Measurements from ENCODE around the gene MROH7.

Gene MROH7

DNA sequence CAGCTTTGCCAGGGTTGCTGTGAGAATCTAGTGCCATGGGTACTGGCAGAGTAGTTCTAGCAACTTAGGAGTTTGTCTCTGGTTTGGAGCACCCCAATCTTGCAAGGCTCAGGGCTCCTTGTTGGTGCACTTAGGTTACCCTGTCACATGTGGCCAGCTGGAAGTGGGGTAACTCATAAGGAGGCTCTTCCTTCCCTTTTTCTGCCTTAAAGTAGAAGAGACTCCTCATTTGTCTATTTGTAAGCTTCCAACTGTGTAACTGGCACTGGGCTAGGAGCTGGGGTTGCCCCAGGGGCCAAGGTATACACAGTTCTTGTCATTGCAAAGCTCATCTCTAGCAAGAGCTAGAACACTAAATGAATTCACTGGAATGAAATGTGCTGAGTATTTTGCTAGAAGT is 10.6 kb downstream of the MROH7 start:
- TF ChIP-seq, protein P1, sequence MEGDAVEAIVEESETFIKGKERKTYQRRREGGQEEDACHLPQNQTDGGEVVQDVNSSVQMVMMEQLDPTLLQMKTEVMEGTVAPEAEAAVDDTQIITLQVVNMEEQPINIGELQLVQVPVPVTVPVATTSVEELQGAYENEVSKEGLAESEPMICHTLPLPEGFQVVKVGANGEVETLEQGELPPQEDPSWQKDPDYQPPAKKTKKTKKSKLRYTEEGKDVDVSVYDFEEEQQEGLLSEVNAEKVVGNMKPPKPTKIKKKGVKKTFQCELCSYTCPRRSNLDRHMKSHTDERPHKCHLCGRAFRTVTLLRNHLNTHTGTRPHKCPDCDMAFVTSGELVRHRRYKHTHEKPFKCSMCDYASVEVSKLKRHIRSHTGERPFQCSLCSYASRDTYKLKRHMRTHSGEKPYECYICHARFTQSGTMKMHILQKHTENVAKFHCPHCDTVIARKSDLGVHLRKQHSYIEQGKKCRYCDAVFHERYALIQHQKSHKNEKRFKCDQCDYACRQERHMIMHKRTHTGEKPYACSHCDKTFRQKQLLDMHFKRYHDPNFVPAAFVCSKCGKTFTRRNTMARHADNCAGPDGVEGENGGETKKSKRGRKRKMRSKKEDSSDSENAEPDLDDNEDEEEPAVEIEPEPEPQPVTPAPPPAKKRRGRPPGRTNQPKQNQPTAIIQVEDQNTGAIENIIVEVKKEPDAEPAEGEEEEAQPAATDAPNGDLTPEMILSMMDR (IDR thresholded peaks at IDR 0.05) = no peak

DNA sequence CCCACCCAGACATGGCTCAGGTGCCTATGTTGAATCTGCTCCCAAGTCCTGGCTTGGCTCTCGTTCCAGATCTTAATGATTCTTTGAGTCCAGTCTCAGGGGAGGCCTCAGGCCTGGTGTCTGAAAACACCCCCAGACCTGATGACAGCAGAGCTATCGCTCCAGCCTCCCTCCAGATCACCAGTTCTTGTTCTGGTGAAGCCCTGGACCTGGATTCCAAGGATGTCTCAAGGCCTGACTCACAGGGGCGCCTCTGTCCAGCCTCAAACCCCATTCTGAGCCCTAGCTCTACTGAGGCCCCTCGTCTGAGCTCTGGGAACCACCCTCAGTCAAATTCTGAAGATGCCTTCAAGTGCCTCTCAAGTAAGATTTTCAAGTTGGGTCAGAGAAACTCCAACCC is 11.4 kb downstream of the MROH7 start:
- TF ChIP-seq, protein P1 (IDR thresholded peaks at IDR 0.05) = no peak

DNA sequence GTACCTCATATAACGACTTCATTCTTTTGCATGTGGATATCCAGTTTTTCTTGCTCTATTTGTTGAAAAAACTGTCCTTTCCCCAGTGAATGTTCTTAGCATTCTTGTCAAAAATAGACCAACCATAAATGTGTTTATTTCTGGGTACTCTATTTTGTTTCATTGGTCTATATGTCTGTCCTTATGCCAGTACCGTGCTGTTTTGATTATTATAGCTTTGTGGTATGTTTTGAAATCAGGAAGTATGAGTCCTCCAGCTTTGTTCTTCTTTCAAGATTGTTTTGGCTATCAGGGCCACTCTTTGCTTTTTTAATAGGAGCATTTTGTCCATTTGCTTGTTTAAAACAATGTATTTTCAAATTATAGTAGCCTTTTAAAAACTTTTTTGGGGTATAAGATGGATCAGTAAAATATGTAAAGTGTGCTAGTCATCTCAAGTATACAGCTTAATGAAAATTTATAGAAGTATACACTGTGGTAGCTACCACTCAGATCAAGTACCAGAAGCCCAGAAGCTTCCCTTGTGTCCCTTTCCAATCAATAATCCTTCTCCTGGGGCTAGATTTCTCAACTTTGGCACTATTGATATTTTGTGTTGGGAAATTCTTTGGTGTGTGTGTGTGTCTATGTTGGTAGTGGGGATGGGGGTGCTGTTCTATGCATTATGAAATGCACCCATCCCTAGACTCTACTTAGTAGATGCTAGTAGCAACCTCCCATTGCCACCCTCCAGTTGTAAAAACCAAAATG is 16.8 kb downstream of the MROH7 start:
- TF ChIP-seq, protein P1 (IDR thresholded peaks at IDR 0.05) = no peak

DNA sequence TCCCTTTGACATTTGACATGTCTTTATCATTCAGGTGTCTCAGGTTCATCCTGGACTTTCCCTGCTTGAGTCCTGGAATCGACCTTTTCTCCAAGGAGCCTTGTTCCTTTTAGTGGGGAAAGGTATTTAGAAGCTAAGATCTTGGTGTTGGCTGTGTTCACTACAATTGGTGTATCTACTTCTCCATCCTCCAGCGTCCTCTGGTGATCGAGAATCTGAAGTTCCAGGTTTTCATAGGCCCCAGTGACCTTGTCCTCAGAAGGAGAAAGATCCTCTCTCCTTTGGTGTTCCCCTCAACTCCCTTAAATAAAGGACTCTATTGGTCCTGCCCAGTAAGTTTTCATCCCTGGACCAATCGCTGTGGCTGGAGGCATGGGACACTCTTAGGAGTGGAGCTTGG is 22.1 kb downstream of the MROH7 start:
- TF ChIP-seq, protein P1 (IDR thresholded peaks at IDR 0.05) = no peak

DNA sequence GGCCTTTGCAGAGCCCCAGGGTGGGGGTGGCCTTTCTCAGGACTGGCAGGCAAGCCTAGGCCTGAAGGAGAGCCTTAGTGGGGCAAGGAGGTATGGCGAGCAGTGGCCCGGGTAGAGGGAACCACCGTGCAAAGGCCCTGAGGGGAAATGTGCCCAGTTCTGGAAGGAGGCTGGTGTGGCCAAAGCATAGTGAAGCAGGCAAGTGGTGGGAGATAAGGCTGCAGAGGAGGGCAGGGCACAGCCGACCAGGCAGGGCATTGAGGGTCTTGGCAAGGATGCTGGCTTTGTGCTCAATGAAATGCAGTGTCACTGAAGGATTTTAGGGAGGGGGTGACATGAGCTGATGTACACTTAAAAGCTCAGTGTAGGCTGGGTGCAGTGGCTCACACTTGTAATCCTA is 22.8 kb downstream of the MROH7 start:
- TF ChIP-seq, protein P1 (IDR thresholded peaks at IDR 0.05) = no peak

DNA sequence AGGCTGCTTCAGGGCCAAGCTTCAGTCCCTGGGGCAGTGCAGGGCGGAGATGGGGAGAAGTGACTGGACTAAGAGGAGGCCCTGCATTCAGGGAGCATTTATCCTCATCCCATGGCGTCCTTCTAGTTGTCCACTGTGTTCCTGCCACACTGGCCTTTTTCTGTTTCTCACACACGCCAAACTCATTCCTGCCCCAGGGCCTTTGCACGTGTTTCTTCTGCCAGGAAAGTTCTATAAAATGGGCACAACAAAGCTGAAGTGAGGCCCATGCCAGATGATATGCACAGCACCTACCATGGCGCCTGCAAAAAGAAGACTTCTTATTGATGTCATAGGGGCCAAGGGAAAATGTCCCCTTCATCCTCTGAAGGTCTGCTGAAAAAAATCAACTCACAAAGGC is 24.3 kb downstream of the MROH7 start:
- TF ChIP-seq, protein P1 (IDR thresholded peaks at IDR 0.05) = no peak

DNA sequence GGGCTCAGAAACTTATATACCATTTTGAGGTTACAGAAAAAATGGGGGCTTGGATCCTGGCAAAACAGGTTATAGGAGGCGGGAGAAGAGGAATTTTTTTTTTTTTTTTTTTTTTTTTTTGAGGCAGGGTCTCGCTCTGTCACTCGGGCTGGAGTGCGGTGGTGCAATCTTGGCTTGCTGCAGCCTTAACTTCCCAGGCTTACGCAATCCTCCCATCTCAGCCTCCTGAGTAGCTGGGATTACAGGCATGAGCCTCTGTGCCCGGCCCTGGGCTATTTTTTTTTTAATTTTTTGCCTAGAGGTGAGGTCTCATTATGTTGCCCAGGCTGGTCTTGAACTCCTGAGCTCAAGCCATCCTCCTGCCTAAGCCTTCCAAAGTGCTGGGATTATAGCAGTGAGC is 24.7 kb downstream of the MROH7 start:
- TF ChIP-seq, protein P1 (IDR thresholded peaks at IDR 0.05) = no peak

DNA sequence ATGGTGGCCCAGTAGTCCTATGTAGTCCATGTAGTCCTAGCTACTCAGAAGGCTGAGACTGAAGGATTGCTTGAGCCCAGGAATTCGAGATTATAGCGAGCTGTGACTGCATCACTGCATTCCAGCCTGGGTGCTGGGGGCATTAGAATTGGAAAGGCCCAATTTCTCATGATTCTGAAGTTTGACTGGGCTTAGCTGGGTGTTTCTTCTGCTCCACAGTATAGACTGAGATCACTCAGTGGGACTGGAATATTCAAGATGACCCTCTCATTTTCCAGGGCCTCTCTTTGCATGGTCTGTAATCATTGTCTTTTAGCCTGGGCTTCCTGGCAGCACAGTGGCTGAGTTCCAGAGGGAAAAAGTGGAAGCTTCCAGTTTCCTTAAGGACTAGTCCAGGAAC is 26.2 kb downstream of the MROH7 start:
- TF ChIP-seq, protein P1 (IDR thresholded peaks at IDR 0.05) = no peak
